GM21390 (cell line): ENCODE data around the gene IL2RG.

Source experiments
- ATAC-seq: cut with Tn5 transposase; IDR thresholded peaks from one replicate; pipeline ENCODE4 v1.9.1; 2021; ENCODE audit not compliant: unreplicated experiment

Gene IL2RG

DNA sequence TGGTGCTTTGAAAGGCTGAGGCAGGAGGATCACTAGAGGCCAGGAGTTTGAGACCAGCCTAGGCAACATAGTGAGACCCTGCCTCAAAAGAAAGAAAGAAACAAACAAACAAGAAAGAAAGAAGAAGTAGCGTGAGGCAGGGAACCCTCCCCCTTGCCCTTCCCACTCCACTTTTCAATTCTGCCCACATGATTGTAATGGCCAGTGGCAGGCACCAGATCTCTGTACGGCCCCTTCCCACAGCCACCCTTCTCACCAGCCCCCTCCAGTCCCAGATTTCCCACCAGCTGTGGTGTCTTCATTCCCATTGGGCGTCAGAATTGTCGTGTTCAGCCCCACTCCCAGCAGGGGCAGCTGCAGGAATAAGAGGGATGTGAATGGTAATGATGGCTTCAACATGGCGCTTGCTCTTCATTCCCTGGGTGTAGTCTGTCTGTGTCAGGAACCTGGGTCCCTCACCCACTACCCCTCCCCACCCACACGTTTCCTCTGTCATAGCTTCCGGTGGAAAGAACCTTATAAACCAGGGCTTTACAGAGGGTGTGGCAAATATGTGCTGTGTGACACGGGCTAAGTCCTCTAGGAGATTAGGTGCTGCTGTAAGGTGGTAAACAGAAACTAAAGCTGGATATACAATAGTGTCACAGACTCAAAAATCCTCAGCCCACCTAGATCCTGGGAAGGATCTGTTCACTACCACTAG is at the start of gene IL2RG:
TSS of gene IL2RG (minus strand) at position 437 of the 703 bp plus-strand sequence. CDS start at position 399, 38 bp downstream.
- peak; percentile 92 for ATAC-seq

- ATAC-seq = no peak
These were observed 49.1 kb upstream of the IL2RG start for GRCh38 chrX:71160475-71160874.

DNA sequence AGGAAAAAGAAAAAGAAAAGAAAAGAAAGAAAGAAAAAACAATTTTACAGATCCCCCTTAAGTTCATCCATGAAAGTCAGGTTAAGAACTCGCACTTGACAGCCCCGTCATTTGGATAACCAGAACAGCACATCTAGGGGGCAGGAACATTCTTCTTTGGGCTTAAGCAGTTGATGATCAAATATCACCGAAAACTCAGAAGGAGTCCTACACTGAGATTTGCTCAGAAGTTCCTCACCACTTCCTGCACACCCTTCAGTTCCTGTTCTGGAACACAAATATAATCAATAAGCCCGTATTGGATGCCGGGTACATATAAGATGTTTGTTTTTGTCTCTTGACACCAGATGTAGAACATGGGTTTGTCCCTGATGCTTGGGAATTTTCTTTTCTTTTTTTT is 48.0 kb upstream of the IL2RG start:
- no peak for ATAC-seq

GRCh38 chrX:71158603-71159002 is 47.2 kb upstream of the IL2RG start:
- no peak for ATAC-seq

DNA sequence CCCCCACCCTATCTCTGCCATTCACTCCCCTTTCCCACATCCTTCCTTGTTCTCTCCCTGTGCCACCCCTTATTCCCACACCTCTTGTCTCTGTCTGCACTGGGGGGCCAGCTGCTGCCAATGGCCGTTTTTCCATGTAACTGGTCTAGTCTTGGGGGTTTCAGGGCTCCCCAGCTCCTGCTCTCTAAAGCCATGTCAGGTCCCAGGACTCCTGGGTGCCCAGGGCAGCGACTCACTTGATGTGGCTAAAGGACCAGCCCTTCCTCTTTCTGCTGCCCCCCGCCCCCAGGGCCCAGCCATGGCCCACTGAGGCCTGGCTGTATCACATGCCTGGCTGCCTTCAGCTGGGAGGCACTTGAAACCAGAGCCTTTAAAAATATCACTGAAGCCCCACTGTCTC is 43.3 kb upstream of the IL2RG start:
- no peak for ATAC-seq

- ATAC-seq = no peak
These were observed 42.8 kb upstream of the IL2RG start for GRCh38 chrX:71154196-71154595.

GRCh38 chrX:71151366-71151765 is 40.0 kb upstream of the IL2RG start:
- no peak for ATAC-seq

DNA sequence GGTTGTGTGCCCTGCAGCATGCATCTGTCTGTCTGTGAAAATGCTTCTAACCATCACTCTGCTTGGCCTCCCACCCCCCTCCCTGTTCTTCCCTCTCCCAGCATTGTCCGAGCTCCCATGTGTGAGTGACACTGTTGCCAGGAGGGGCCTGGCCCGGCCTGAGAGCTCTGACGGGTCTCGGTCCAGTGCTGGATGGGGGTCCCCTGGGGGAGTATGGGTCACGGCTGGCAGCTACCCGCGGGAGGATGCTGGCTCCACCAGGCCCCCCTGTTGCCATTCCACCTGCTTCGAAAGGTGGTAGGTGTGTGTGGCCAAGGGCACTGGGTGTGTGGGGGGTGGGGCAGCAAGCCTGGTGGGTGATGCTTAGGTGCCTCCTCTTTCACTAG is 36.9 kb upstream of the IL2RG start:
- ATAC-seq = no peak

DNA sequence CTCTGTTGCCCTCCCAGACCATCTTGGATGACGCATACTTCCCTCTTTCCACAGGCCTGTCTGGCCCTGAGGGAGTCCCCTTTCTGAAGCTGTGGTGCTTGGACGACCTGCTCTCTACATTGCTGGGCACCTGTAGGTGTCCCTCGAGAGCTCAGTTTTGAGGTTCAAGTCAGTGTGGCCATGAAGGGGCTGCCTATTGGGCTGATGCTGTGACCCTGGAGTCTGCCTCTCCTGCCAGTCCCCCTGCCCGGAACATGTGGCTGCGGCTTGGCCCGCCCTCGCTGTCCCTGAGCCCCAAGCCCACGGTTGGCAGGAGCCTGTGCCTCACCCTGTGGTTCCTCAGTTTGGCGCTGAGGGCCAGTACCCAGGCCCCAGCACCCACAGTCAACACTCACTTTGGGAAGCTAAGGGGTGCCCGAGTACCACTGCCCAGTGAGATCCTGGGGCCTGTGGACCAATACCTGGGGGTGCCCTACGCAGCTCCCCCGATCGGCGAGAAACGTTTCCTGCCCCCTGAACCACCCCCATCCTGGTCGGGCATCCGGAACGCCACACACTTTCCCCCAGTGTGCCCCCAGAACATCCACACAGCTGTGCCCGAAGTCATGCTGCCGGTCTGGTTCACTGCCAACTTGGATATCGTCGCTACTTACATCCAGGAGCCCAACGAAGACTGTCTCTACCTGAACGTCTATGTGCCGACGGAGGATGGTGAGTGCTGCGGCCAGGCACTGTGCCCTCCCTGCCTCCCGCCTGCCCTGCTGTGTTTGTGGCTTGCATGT is 36.3 kb upstream of the IL2RG start:
- ATAC-seq = no peak

DNA sequence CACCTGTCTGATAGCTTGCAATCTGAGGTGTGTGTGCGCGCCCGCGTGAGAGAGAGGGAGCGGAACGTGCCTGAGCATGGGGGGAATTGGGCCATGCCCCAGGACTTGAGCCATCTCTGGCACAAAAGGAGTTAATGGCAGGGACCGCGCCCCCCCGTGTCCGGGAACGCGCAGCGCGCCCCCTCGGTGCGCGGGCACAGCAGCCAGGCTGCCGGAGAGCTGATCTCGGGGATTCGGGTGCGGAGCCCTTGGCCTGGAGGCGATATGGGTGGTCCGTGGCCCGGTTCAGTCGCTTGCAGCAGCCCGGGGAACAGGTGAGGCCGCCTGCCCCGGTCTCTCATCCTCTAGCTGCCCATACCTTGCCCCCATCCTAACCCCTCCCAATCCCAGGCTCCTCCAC is 33.3 kb upstream of the IL2RG start, which contains the start of gene NLGN3:
TSS of gene NLGN3 (plus strand) at position 191 of the 400 bp plus-strand sequence. CDS start 2,909 bp downstream, outside the sequence.
- no peak for ATAC-seq

DNA sequence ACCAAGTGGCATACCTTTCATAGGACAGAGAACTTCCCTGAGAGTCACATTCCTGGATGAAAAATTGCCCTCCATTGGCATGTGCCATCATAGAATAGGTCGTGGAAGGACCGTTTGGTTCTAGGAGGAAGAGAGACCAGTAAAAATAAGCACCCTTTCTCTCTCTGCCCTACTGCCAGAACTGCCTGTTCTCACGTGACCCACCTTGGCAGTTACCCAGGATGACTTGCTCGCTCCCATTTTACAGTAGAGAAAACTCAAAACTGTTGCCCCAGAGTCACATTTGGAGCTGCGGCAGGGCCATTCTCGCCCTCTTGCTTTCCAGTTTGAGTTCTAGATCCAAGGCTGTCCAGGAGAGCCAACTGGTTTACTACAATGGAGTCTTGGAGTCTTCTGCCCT is 32.1 kb upstream of the IL2RG start:
- no peak for ATAC-seq

- no peak for ATAC-seq
These were observed 29.1 kb upstream of the IL2RG start for GRCh38 chrX:71140440-71140839.

- ATAC-seq = no peak
These were observed 20.1 kb upstream of the IL2RG start for GRCh38 chrX:71131510-71131909.

DNA sequence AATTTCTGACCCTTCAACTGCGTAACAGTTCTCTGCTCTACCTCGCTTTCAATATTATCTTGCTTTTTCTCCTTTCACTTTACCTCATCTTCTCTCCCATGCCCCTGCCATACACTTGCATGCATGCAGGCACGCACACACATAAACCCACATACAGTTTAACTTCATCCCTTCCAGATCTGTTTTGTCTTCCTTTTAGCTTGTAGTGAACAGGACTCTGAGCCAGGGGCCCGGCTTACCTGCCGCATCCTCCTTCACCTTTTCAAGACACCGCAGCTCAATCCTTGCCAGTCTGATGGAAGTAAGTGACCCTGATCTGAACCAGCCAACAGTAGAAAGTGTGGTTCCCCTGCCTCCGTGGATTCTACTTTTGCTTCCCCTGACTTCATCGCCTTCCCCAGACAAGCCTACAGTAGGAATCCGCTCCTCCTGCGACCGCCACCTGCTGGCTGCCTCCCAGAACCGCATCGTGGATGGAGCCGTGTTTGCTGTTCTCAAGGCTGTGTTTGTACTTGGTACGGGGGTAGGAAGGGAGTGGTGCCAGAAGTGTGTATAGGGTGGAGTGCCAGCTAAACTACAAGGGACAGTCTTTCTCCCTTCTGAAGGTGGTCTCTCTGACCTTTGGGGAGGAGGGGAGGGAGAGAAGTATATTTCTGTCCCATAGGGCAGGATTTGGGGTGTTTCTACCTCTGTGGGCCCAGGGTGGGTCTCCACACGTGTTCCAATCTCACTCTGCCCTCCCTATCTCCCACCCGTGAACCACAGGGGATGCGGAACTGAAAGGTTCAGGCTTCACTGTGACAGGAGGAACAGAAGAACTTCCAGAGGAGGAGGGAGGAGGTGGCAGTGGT is 17.8 kb upstream of the IL2RG start:
- peak; percentile 58 for ATAC-seq

DNA sequence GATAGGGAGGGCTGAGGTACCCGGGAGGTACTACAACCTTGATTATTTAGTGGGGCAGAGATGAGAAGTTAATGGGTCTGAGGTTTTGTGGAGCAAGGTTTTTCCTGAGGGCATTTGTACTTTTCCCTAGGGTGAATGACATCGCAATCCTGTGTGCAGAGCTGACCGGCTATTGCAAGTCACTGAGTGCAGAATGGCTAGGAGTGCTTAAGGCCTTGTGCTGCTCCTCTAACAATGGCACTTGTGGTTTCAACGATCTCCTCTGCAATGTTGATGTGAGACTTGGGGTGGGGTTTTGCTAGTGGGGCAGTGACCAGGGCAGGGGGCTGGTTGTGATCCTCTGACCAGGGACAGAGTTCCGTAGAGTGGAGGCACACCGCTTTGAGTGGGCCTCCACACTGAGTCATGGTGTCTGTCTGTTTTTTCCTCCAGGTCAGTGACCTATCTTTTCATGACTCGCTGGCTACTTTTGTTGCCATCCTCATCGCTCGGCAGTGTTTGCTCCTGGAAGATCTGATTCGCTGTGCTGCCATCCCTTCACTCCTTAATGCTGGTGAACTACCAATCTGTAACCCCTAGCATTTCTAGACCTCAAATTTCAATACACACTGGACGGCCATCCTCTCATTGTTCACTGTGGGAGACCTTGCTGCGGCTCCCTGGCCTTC is 16.9 kb upstream of the IL2RG start:
- no peak for ATAC-seq

GRCh38 chrX:71118985-71119535 is 7.7 kb upstream of the IL2RG start:
- no peak for ATAC-seq

DNA sequence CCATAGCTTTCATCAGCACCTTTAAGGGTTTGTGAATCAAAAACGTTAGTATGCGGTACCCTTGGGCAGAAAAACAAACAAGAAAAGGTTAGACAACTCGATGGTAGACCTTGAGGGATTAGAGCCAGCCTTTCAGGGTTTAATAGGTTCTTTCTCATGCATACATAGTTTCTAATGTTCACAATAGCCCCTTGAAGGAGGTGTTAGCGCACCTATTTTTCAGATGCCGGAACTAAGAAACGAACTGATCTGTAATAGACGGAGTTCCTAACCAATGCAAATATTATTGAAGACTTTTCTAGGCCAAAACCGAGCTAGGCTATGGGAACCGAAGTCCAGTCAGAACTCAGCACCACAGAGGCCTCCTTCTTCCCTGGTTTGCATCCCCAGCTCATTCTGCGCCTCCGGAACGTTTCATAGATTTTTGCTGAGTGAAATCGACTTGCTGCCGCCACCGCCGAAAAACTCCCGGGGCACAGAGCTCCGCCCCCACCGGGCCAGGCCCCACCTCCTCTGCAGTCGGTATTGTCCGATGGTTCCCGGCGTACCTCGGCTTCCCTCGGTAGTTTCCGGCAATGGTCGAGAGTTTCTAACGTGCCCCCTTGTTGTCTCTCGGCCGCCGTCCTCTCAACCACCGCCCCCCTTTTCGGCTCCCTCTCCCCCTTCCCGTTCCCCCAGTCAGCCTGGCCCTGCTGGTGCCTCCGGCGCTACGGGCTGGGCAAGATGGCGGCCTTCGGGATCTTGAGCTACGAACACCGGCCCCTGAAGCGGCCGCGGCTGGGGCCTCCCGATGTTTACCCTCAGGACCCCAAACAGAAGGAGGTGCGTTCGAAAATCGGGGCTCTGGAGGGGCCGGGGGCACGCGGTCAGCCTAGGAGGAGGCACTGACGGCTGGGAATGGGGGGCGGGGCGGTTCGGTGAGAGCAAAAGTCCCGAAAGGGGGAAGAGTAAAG is 6.9 kb upstream of the IL2RG start, which contains the start of gene MED12:
TSS of gene MED12 (plus strand) at position 565 of the 953 bp plus-strand sequence. CDS start at position 724, 159 bp downstream.
- peak; percentile 97 for ATAC-seq

GRCh38 chrX:71117358-71117757 is 6.0 kb upstream of the IL2RG start:
- ATAC-seq = no peak

GRCh38 chrX:71111921-71112431 is 599 bp upstream of the IL2RG start:
- ATAC-seq = peak; percentile 21
